ENCODE data around the gene CACNA1C. TPM values are rescaled to one million over a fixed set of nuclear protein-coding genes. Genes with fewer than 3 reads are reported as not detected.

CACNA1C gene
- total RNA-seq, 2 donors from 2014 or later: 0.06 TPM; not detected in 1

- H3K27me3 Mint-ChIP-seq: peaks cover 12 to 23% of the 10 kb centered on the region in 2 donors
- ATAC-seq (no peak), DNase-seq (ENCODE audit: low spot score) (no peak)
- no peaks in the 10 kb centered on the region for H3K36me3 Mint-ChIP-seq
- H3K4me1 Mint-ChIP-seq (ENCODE audit: low read depth in 2 of 2): peaks cover 0 to 4% of the 10 kb centered on the region in 2 donors
- H3K27ac Mint-ChIP-seq: no peak overlapping the region
- H3K4me3 Mint-ChIP-seq: no peak overlapping the region
- peaks cover 4% of the 10 kb centered on the region for H3K9me3 Mint-ChIP-seq
Measured at GRCh38 chr12:2234091-2234490, 181.3 kb downstream of the CACNA1C start.

- no peak for DNase-seq (ENCODE audit: low spot score)
- no peaks in the 10 kb centered on the region for H3K36me3 Mint-ChIP-seq
- no peak overlapping the region for H3K4me3 Mint-ChIP-seq
- no peaks in the 10 kb centered on the region for H3K4me1 Mint-ChIP-seq (ENCODE audit: low read depth in 2 of 2)
- no peaks in the 10 kb centered on the region for H3K9me3 Mint-ChIP-seq
- H3K27ac Mint-ChIP-seq: no peak overlapping the region
- no peak for ATAC-seq
- H3K27me3 Mint-ChIP-seq: peaks cover 7 to 16% of the 10 kb centered on the region in 2 donors
Measured at GRCh38 chr12:2234646-2235350, 182.0 kb downstream of the CACNA1C start.

- H3K36me3 Mint-ChIP-seq: no peaks in the 10 kb centered on the region
- H3K9me3 Mint-ChIP-seq: no peaks in the 10 kb centered on the region
- H3K27me3 Mint-ChIP-seq: peaks cover 7 to 15% of the 10 kb centered on the region in 2 donors
- H3K4me1 Mint-ChIP-seq (ENCODE audit: low read depth in 2 of 2): no peaks in the 10 kb centered on the region
- no peak overlapping the region for H3K4me3 Mint-ChIP-seq
- ATAC-seq (no peak), DNase-seq (ENCODE audit: low spot score) (no peak)
- no peak overlapping the region for H3K27ac Mint-ChIP-seq
Measured at GRCh38 chr12:2236506-2237294, 183.9 kb downstream of the CACNA1C start.

- Mint-ChIP-seq H3K4me1 (ENCODE audit: low read depth in 2 of 2) (no peaks in the 10 kb centered on the region), H3K27me3 (peaks cover 2 to 16% of the 10 kb centered on the region in 2 donors), H3K27ac (no peak overlapping the region), H3K4me3 (no peak overlapping the region), H3K9me3 (no peaks in the 10 kb centered on the region), H3K36me3 (no peaks in the 10 kb centered on the region)
- no peak for DNase-seq (ENCODE audit: low spot score)
- ATAC-seq: no peak
Measured at GRCh38 chr12:2238111-2238510, 185.3 kb downstream of the CACNA1C start.

GRCh38 chr12:2239381-2239871, 186.6 kb downstream of the CACNA1C start:
- H3K36me3 Mint-ChIP-seq: no peaks in the 10 kb centered on the region
- peaks cover 0 to 12% of the 10 kb centered on the region in 2 donors for H3K27me3 Mint-ChIP-seq
- no peaks in the 10 kb centered on the region for H3K9me3 Mint-ChIP-seq
- H3K4me1 Mint-ChIP-seq (ENCODE audit: low read depth in 2 of 2): no peaks in the 10 kb centered on the region
- no peak overlapping the region for H3K27ac Mint-ChIP-seq
- ATAC-seq: no peak
- no peak overlapping the region for H3K4me3 Mint-ChIP-seq
- no peak for DNase-seq (ENCODE audit: low spot score)

GRCh38 chr12:2240390-2240789, 187.6 kb downstream of the CACNA1C start:
- Mint-ChIP-seq H3K9me3 (no peaks in the 10 kb centered on the region), H3K4me1 (ENCODE audit: low read depth in 2 of 2) (no peaks in the 10 kb centered on the region), H3K27me3 (peaks cover 0 to 12% of the 10 kb centered on the region in 2 donors), H3K4me3 (no peak overlapping the region), H3K36me3 (no peaks in the 10 kb centered on the region), H3K27ac (no peak overlapping the region)
- ATAC-seq (no peak), DNase-seq (ENCODE audit: low spot score) (no peak)

GRCh38 chr12:2240984-2241383, 188.2 kb downstream of the CACNA1C start:
- Mint-ChIP-seq H3K4me1 (ENCODE audit: low read depth in 2 of 2) (no peaks in the 10 kb centered on the region), H3K27ac (no peak overlapping the region), H3K27me3 (peaks cover 0 to 12% of the 10 kb centered on the region in 2 donors), H3K9me3 (no peaks in the 10 kb centered on the region), H3K36me3 (no peaks in the 10 kb centered on the region), H3K4me3 (no peak overlapping the region)
- ATAC-seq (no peak), DNase-seq (ENCODE audit: low spot score) (no peak)

- ATAC-seq (no peak), DNase-seq (ENCODE audit: low spot score) (no peak)
- Mint-ChIP-seq H3K36me3 (no peaks in the 10 kb centered on the region), H3K4me3 (no peak overlapping the region), H3K27me3 (peaks cover 0 to 9% of the 10 kb centered on the region in 2 donors), H3K4me1 (ENCODE audit: low read depth in 2 of 2) (no peaks in the 10 kb centered on the region), H3K9me3 (no peaks in the 10 kb centered on the region), H3K27ac (no peak overlapping the region)
Measured at GRCh38 chr12:2242216-2242615, 189.4 kb downstream of the CACNA1C start.

- ATAC-seq: no peak
Measured at GRCh38 chr12:2242816-2243215, 190.0 kb downstream of the CACNA1C start.

GRCh38 chr12:2243275-2243674, 190.5 kb downstream of the CACNA1C start:
- Mint-ChIP-seq H3K27ac (no peak overlapping the region), H3K9me3 (no peaks in the 10 kb centered on the region), H3K36me3 (no peaks in the 10 kb centered on the region), H3K4me3 (no peak overlapping the region), H3K27me3 (peaks cover 0 to 12% of the 10 kb centered on the region in 2 donors), H3K4me1 (ENCODE audit: low read depth in 2 of 2) (no peaks in the 10 kb centered on the region)
- ATAC-seq: no peak
- DNase-seq (ENCODE audit: low spot score): no peak

More at GRCh38 chr12:2242816-2243215, 190.0 kb downstream of the CACNA1C start:
- H3K4me3 Mint-ChIP-seq: no peak overlapping the region
- H3K27me3 Mint-ChIP-seq: peaks cover 0 to 12% of the 10 kb centered on the region in 2 donors
- DNase-seq (ENCODE audit: low spot score): no peak
- H3K36me3 Mint-ChIP-seq: no peaks in the 10 kb centered on the region
- no peaks in the 10 kb centered on the region for H3K4me1 Mint-ChIP-seq (ENCODE audit: low read depth in 2 of 2)
- no peak overlapping the region for H3K27ac Mint-ChIP-seq
- H3K9me3 Mint-ChIP-seq: no peaks in the 10 kb centered on the region

- H3K4me3 Mint-ChIP-seq: no peak overlapping the region
Measured at GRCh38 chr12:2244013-2244861, 191.4 kb downstream of the CACNA1C start.

GRCh38 chr12:2246358-2246757, 193.6 kb downstream of the CACNA1C start:
- Mint-ChIP-seq H3K4me1 (ENCODE audit: low read depth in 2 of 2) (no peaks in the 10 kb centered on the region), H3K36me3 (no peaks in the 10 kb centered on the region), H3K27me3 (peaks cover 0 to 14% of the 10 kb centered on the region in 2 donors), H3K4me3 (no peak overlapping the region), H3K9me3 (no peaks in the 10 kb centered on the region), H3K27ac (no peak overlapping the region)
- DNase-seq (ENCODE audit: low spot score) (no peak), ATAC-seq (no peak)

More at GRCh38 chr12:2244013-2244861, 191.4 kb downstream of the CACNA1C start:
- H3K36me3 Mint-ChIP-seq: no peaks in the 10 kb centered on the region
- H3K4me1 Mint-ChIP-seq (ENCODE audit: low read depth in 2 of 2): no peaks in the 10 kb centered on the region
- peaks cover 0 to 10% of the 10 kb centered on the region in 2 donors for H3K27me3 Mint-ChIP-seq
- DNase-seq (ENCODE audit: low spot score) (no peak), ATAC-seq (no peak)
- no peak overlapping the region for H3K27ac Mint-ChIP-seq
- H3K9me3 Mint-ChIP-seq: no peaks in the 10 kb centered on the region

- no peak for DNase-seq (ENCODE audit: low spot score)
- H3K27me3 Mint-ChIP-seq: peaks cover 0 to 7% of the 10 kb centered on the region in 2 donors
- H3K9me3 Mint-ChIP-seq: no peaks in the 10 kb centered on the region
- H3K4me3 Mint-ChIP-seq: no peak overlapping the region
- no peak for ATAC-seq
- H3K27ac Mint-ChIP-seq: no peak overlapping the region
- H3K36me3 Mint-ChIP-seq: no peaks in the 10 kb centered on the region
- no peaks in the 10 kb centered on the region for H3K4me1 Mint-ChIP-seq (ENCODE audit: low read depth in 2 of 2)
Measured at GRCh38 chr12:2247120-2247519, 194.3 kb downstream of the CACNA1C start.

Data from natural killer cell treated with Interleukin-12 subunit alpha and Interleukin-12 subunit beta and Interleukin-15 and Interleukin-18, amount 100 ng/mL, for 72 hours (primary cell).